Glomerular visceral epithelial cell (primary cell): ENCODE measurements around the gene CCDC177.

Source experiments
- DNase-seq: peaks from one replicate; pipeline ENCODE4 v3.0.0-alpha.2; 2016; ENCODE audit errors: extremely low spot score

CCDC177 gene

GRCh38 chr14:69574263-69574953 lies at the start of gene CCDC177:
Gene CCDC177 (minus strand): TSS chr14:69574871. CDS start chr14:69573622, 1,249 bp downstream.
- peak; percentile 54 for DNase-seq

- DNase-seq, result no peak
These were observed 49.5 kb upstream of the CCDC177 start for GRCh38 chr14:69624136-69624535.

GRCh38 chr14:69620981-69621380 lies 46.3 kb upstream of the CCDC177 start:
- peak; percentile 45 for DNase-seq

GRCh38 chr14:69620211-69620611 lies 45.5 kb upstream of the CCDC177 start:
- no peak for DNase-seq

- DNase-seq, result no peak
These were observed 44.3 kb upstream of the CCDC177 start for GRCh38 chr14:69619012-69619411.

- no peak for DNase-seq
These were observed 43.1 kb upstream of the CCDC177 start for GRCh38 chr14:69617796-69618195.

GRCh38 chr14:69616408-69616773 lies 41.7 kb upstream of the CCDC177 start:
- no peak for DNase-seq

GRCh38 chr14:69615496-69616407 lies 41.1 kb upstream of the CCDC177 start:
- DNase-seq, result peak; percentile 71

GRCh38 chr14:69615121-69615495 lies 40.4 kb upstream of the CCDC177 start:
- no peak for DNase-seq

- DNase-seq, result no peak
These were observed 39.9 kb upstream of the CCDC177 start for GRCh38 chr14:69614592-69614991.

GRCh38 chr14:69613312-69614073 lies 38.8 kb upstream of the CCDC177 start:
- no peak for DNase-seq

- DNase-seq, result no peak
These were observed 38.1 kb upstream of the CCDC177 start for GRCh38 chr14:69612783-69613130.

- DNase-seq, result peak; percentile 38
These were observed 37.5 kb upstream of the CCDC177 start for GRCh38 chr14:69612014-69612782.

GRCh38 chr14:69611172-69612013 lies 36.7 kb upstream of the CCDC177 start, which contains the start of gene SUSD6:
Gene SUSD6 (plus strand): TSS chr14:69611596. CDS start chr14:69658593, 46,997 bp downstream.
- DNase-seq, result peak; percentile 95

- DNase-seq, result no peak
These were observed 36.2 kb upstream of the CCDC177 start for GRCh38 chr14:69610874-69611171.

- DNase-seq, result no peak
These were observed 35.6 kb upstream of the CCDC177 start for GRCh38 chr14:69610020-69610873.

- DNase-seq, result no peak
These were observed 31.9 kb upstream of the CCDC177 start for GRCh38 chr14:69606258-69607184.

- DNase-seq, result no peak
These were observed 31.1 kb upstream of the CCDC177 start for GRCh38 chr14:69605738-69606137.
